Thyroid gland (tissue), 4 donors: ENCODE results near the gene ZNF804A. TPM values are rescaled to one million over a fixed set of nuclear protein-coding genes. Genes with fewer than 3 reads are reported as not detected.

Experiments
- DNase-seq, 2 donors: peaks; one replicate each; pipeline ENCODE4 v3.0.0-alpha.2; 2019
- H3K27ac ChIP-seq, 3 donors: fragments of 200-600 bp; sonication (generic); 1 replicate in 2 of 3; 2 replicates in 1 of 3; pipeline ENCODE4 v1.5.1; 2016 to 2019; ENCODE audit warnings: mild to moderate bottlenecking in 1 of 3, moderate library complexity in 1 of 3
- H3K27me3 ChIP-seq: fragments of 200-600 bp; sonication (generic); one replicate; pipeline ENCODE4 v1.5.1; 2019
- H3K36me3 ChIP-seq, 2 donors: fragments of 200-600 bp; sonication (generic); one replicate each; pipeline ENCODE4 v1.5.1; 2016 to 2019
- H3K4me1 ChIP-seq, 2 donors: fragments of 200-600 bp; sonication (generic); one replicate each; pipeline ENCODE4 v1.5.1; 2017 to 2019
- H3K4me3 ChIP-seq, 3 donors: fragments of 200-600 bp; sonication (generic); replicated peaks in 1 of 3; 1 replicate in 2 of 3; 2 replicates in 1 of 3; pipeline ENCODE4 v1.5.1; 2016; ENCODE audit warnings: mild to moderate bottlenecking in 1 of 3
- H3K9me3 ChIP-seq: fragments of 200-600 bp; sonication (generic); one replicate; pipeline ENCODE4 v1.5.1; 2017
- POLR2A ChIP-seq, 2 donors: fragments of 450-650 bp; IDR thresholded peaks; one replicate each; pipeline ENCODE4 v1.6.1; 2017; ENCODE audit warnings: antibody characterized with exemption in 2 of 2, mild to moderate bottlenecking in 2 of 2, moderate library complexity in 1 of 2
- WGBS, 2 donors: methylation state at CpG; one replicate each; pipeline ENCODE4 v1.1.5; 2017; 5-methylcytosine and 5-hydroxymethylcytosine counted together
- intact Hi-C: fragments of 100-400 bp; cut with DNase I; formaldehyde crosslinking; loops from one replicate; pipeline ENCODE4 v1.15.1; 2023
- total RNA-seq, 4 donors: library from RNA; depleted of rRNA; stranded (reverse); fragments of >200 nt; gene quantifications; one replicate each; pipeline ENCODE4 v1.2.3, GENCODE V29; 2016
- TF ChIP-seq, protein P1 (sequence below), 6 experiments: fragments of 200-600 bp in 3 of 6; fragments of 450-650 bp in 3 of 6; sonication (generic) in 3 of 6; IDR thresholded peaks; one replicate each; pipeline ENCODE4 v1.5.1; 2016 to 2019; ENCODE audit warnings: antibody characterized with exemption in 6 of 6, mild to moderate bottlenecking in 2 of 6, inconsistent platforms in 1 of 6, moderate library complexity in 1 of 6

Gene ZNF804A
- total RNA-seq, 4 donors from 2014 or later = 0.49 to 1.2 TPM; not detected in 2

DNA sequence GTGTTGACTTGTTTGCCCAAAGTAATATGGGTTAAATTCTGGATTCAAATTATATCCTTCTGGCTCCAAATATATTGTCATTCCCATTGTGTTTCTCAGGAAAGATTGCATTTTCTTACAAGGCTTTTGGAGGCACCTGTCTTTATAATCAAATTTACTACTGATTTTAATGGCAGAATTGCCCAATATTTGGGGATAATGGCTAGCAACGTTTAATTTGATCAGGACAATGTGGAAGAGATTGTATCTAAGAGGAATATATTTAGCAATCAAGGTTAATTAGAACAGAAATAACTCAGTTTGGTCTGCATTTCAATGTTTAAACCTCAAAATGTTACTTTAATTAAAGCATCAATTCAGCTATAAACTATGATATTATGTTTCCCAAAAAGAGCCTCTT is 41.7 kb upstream of the ZNF804A start:
- Histone ChIP-seq H3K27me3 (no peaks in the 10 kb centered on the region), H3K4me3 (no peak overlapping the region), H3K27ac (no peak overlapping the region), H3K4me1 (no peaks in the 10 kb centered on the region), H3K9me3 (no peaks in the 10 kb centered on the region), H3K36me3 (no peaks in the 10 kb centered on the region)
- WGBS, 2 donors = 68 to 72% methylated on average over 1 of the region's 1 CpG
- no peak for DNase-seq
- intact Hi-C loops = no loop called here
- TF ChIP-seq, protein P1, sequence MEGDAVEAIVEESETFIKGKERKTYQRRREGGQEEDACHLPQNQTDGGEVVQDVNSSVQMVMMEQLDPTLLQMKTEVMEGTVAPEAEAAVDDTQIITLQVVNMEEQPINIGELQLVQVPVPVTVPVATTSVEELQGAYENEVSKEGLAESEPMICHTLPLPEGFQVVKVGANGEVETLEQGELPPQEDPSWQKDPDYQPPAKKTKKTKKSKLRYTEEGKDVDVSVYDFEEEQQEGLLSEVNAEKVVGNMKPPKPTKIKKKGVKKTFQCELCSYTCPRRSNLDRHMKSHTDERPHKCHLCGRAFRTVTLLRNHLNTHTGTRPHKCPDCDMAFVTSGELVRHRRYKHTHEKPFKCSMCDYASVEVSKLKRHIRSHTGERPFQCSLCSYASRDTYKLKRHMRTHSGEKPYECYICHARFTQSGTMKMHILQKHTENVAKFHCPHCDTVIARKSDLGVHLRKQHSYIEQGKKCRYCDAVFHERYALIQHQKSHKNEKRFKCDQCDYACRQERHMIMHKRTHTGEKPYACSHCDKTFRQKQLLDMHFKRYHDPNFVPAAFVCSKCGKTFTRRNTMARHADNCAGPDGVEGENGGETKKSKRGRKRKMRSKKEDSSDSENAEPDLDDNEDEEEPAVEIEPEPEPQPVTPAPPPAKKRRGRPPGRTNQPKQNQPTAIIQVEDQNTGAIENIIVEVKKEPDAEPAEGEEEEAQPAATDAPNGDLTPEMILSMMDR (IDR thresholded peaks at IDR 0.05) = no peak
- no peak for TF ChIP-seq POLR2A (IDR thresholded peaks at IDR 0.05)

DNA sequence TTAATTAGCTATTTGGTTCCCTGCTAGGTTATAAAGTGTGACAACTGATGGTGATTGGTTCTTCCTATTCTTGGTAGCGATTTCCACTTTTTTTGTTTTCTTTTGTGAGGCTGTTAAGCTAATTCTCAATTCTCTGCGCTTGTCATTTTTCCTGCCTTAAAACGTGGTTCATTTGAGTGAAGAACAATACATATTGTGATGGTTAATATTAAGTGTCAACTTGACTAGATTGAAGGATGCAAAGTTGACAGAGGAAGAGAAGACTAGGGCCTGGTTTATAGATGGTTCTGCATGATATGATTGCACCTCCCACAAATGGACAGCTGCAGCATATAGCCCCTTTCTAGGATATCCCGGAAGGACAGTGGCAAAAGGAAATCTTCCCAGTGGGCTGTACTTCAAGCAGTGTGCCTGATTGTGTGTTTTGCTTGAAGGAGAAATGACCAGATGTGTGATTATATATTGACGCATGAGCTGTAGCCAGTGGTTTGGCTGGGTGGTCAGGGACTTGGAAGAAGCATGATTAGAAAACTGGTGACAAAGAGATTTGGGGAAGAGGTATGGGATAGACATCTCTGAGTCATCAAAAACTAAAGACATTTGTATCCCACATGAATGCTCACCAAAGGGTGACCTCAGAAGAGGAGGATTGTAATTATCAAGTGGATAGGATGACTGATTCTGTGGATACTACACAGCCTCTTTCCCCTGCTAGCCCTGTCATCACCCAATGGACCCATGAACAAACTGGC is 39.4 kb upstream of the ZNF804A start:
- Histone ChIP-seq H3K27me3 (no peaks in the 10 kb centered on the region), H3K27ac (no peak overlapping the region), H3K4me3 (no peak overlapping the region), H3K36me3 (no peaks in the 10 kb centered on the region), H3K4me1 (no peaks in the 10 kb centered on the region), H3K9me3 (no peaks in the 10 kb centered on the region)
- 79 to 82% methylated on average over 5 of the region's 5 CpGs for WGBS, 2 donors
- DNase-seq = no peak
- intact Hi-C loops = no loop called here
- TF ChIP-seq, protein P1 (IDR thresholded peaks at IDR 0.05) = no peak
- no peak for TF ChIP-seq POLR2A (IDR thresholded peaks at IDR 0.05)

DNA sequence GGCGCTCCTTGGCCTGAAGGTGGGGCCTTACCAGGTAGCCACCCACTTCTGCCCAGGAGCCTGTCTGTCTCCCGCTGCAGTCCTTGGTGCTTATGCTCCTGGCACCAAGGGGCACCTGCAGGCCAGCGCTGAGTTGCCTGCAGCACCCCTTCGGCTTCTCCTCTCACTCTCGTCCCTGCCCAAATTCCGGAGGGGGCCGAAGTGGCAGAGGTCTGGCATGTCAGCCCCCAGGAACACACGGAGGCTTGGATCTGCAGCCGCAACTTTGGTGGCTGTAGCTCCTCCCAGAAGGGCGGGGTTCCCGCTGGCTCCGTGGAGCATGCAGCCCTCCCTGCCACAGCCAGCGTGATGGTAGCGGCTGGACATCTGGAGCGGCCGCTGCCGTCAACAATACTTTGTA is 37.7 kb upstream of the ZNF804A start:
- intact Hi-C loops = no loop called here
- H3K36me3 ChIP-seq = no peaks in the 10 kb centered on the region
- no peak overlapping the region for H3K27ac ChIP-seq
- H3K9me3 ChIP-seq = no peaks in the 10 kb centered on the region
- H3K4me1 ChIP-seq = no peaks in the 10 kb centered on the region
- H3K27me3 ChIP-seq = no peaks in the 10 kb centered on the region
- TF ChIP-seq POLR2A (IDR thresholded peaks at IDR 0.05) = no peak
- TF ChIP-seq, protein P1 (IDR thresholded peaks at IDR 0.05) = no peak
- H3K4me3 ChIP-seq = no peak overlapping the region
- no peak for DNase-seq
- WGBS, 2 donors = 95% methylated on average over 14 to 16 of the region's 17 CpGs

DNA sequence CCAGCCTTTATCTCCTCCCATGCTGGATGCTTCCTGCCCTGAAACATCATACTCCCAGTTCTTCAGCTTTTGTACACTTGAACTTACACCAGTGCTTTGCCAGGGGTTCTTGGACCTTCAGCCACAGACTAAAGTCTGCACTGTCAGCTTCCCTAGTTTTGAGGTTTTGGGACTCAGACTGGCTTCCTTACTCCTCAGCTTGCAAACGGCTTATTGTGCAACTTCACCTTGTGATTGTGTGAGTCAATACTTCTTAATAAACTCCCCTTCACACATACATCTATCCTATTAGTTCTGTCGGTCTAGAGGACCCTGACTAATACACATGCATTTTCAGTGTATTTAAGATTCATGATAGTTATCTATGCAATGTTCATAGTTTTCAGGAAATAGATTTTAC is 35.8 kb upstream of the ZNF804A start:
- no peaks in the 10 kb centered on the region for H3K27me3 ChIP-seq
- intact Hi-C loops = no loop called here
- no peak for TF ChIP-seq POLR2A (IDR thresholded peaks at IDR 0.05)
- TF ChIP-seq, protein P1 (IDR thresholded peaks at IDR 0.05) = no peak
- DNase-seq = no peak
- H3K9me3 ChIP-seq = no peaks in the 10 kb centered on the region
- 74 to 77% methylated on average over 2 of the region's 2 CpGs for WGBS, 2 donors
- no peak overlapping the region for H3K4me3 ChIP-seq
- no peaks in the 10 kb centered on the region for H3K36me3 ChIP-seq
- no peaks in the 10 kb centered on the region for H3K4me1 ChIP-seq
- no peak overlapping the region for H3K27ac ChIP-seq

DNA sequence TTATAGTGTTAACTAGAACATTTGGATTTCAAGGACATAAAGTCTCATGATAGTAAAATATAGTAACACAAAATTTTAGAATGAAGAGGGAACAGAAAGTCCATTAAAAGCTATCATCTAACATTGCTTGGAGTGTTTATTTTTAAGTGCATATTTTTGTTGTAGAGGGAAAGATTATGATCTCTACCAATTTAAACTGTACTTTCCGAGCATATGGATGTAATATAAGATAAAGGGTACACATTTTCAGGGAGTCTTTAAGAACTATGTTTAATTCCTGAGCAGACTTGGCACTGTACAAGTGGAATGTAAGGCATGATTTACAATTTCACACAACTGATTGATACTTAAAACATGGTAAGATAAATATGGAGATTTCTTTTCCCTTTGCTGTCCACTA is 34.2 kb upstream of the ZNF804A start:
- no peaks in the 10 kb centered on the region for H3K36me3 ChIP-seq
- no peaks in the 10 kb centered on the region for H3K9me3 ChIP-seq
- 53 to 57% methylated on average over 1 of the region's 1 CpG for WGBS, 2 donors
- no peaks in the 10 kb centered on the region for H3K27me3 ChIP-seq
- TF ChIP-seq, protein P1 (IDR thresholded peaks at IDR 0.05) = no peak
- no peak for TF ChIP-seq POLR2A (IDR thresholded peaks at IDR 0.05)
- no peak overlapping the region for H3K27ac ChIP-seq
- intact Hi-C loops = no loop called here
- no peaks in the 10 kb centered on the region for H3K4me1 ChIP-seq
- H3K4me3 ChIP-seq = no peak overlapping the region
- no peak for DNase-seq
